ENCODE data around the gene PIGL. TPM values are rescaled to one million over a fixed set of nuclear protein-coding genes. Genes with fewer than 3 reads are reported as not detected.
"Not testable (repeated sequence)": the region's sequence is repeated elsewhere in the genome, so short reads cannot be mapped to it uniquely, and the experiment has no call there.

The PIGL gene
- total RNA-seq, 2 donors from 2014 or later: 22.5 to 74.0 TPM

DNA sequence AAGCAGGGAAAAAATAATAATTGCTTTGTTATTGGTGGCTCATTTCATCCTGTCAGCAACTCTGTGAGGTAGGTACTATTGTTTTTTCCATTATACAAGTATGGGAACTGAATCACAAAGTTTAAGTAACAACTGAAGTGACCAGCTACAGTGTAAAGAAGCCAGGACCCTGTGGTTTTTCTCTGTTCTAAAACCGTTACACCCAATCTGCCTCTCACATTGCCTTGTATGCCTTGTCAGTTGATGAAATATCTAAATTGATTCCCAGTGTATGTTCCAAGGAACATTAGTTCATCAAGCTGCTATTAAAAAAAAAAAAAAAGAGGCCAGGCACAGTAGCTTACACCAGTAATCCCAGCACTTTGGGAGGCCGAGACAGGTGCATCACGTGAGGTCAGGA, 5.4 kb downstream of the PIGL start:
- intact Hi-C loops (cut with DNase I): no loop called here
- Histone ChIP-seq H3K4me3 (no peak overlapping the region), H3K4me1 (replicated peaks) (no peaks in the 10 kb centered on the region), H3K27ac (no peak overlapping the region), H3K36me3 (no peaks in the 10 kb centered on the region), H3K9me3 (no peaks in the 10 kb centered on the region), H3K27me3 (replicated peaks; ENCODE audit: insufficient read depth) (no peaks in the 10 kb centered on the region)
- no peak for TF ChIP-seq POLR2AphosphoS5 (IDR thresholded peaks at IDR 0.05)
- TF ChIP-seq, protein P1, sequence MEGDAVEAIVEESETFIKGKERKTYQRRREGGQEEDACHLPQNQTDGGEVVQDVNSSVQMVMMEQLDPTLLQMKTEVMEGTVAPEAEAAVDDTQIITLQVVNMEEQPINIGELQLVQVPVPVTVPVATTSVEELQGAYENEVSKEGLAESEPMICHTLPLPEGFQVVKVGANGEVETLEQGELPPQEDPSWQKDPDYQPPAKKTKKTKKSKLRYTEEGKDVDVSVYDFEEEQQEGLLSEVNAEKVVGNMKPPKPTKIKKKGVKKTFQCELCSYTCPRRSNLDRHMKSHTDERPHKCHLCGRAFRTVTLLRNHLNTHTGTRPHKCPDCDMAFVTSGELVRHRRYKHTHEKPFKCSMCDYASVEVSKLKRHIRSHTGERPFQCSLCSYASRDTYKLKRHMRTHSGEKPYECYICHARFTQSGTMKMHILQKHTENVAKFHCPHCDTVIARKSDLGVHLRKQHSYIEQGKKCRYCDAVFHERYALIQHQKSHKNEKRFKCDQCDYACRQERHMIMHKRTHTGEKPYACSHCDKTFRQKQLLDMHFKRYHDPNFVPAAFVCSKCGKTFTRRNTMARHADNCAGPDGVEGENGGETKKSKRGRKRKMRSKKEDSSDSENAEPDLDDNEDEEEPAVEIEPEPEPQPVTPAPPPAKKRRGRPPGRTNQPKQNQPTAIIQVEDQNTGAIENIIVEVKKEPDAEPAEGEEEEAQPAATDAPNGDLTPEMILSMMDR (IDR thresholded peaks at IDR 0.05): no peak
- no peak for TF ChIP-seq POLR2A (IDR thresholded peaks at IDR 0.05)
- no peak for DNase-seq (ENCODE audit: low spot score)
- WGBS: 96% methylated on average over 3 of the region's 3 CpGs

DNA sequence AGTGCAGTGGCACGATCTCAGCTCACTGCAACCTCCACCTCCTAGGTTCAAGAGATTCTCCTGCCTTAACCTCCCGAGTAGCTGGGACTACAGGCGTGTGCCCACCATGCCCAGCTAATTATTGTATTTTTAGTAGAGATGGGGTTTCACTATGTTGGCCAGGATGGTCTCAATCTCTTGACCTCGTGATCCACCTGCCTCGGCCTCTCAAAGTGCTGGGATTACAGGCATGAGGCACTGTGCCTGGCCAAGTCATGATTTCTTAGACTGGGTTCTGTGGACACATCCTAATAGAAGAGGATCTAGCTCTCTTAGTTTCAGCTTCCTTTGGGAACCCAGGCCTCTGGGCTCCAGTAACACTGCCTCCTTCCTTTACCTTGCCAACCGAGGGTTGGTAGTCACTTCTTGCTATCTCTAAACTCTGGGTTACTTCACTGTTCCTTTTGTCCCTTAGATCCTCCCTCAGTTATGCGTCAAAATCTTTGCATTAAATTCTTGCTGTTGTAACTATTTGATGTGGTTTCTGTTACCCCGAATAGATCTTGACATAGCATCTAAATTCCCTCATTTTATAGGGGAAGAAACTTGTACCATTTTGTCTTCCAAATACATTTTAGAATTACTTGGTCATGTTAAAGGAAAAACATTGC, 13.0 kb downstream of the PIGL start:
- H3K4me1 ChIP-seq (replicated peaks); H3K4me3 ChIP-seq; H3K36me3 ChIP-seq; H3K9me3 ChIP-seq; intact Hi-C loops (cut with DNase I); H3K27ac ChIP-seq; DNase-seq (ENCODE audit: low spot score); H3K27me3 ChIP-seq (replicated peaks; ENCODE audit: insufficient read depth): not testable (repeated sequence)
- WGBS: 83% methylated on average over 8 of the region's 8 CpGs

DNA sequence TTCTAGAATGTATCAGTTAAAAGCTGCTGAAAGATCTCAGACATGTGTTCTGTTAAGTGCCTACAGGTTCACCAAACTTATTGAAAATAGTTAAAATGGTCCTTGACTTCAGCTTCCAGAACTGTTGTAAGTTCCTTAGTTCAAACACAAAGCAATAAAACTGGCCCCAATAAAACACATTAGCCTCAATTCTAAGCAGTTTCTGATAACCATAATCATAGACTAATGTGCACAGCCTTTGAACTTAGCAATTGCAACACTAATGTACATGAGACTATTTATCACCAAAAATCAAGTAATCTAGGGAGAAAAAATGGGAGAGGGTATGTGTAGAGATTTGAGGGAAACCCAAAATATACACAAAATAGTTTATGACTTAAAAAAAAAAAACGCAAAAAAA, 15.4 kb downstream of the PIGL start:
- Histone ChIP-seq H3K4me1 (replicated peaks) (no peaks in the 10 kb centered on the region), H3K9me3 (no peaks in the 10 kb centered on the region), H3K36me3 (no peaks in the 10 kb centered on the region), H3K4me3 (no peak overlapping the region), H3K27ac (no peak overlapping the region), H3K27me3 (replicated peaks; ENCODE audit: insufficient read depth) (no peaks in the 10 kb centered on the region)
- intact Hi-C loops (cut with DNase I): no loop called here
- WGBS: 85% methylated on average over 1 of the region's 1 CpG
- DNase-seq (ENCODE audit: low spot score): no peak
- TF ChIP-seq POLR2AphosphoS5 (IDR thresholded peaks at IDR 0.05) (no peak), POLR2A (IDR thresholded peaks at IDR 0.05) (no peak)
- TF ChIP-seq, protein P1 (IDR thresholded peaks at IDR 0.05): no peak

DNA sequence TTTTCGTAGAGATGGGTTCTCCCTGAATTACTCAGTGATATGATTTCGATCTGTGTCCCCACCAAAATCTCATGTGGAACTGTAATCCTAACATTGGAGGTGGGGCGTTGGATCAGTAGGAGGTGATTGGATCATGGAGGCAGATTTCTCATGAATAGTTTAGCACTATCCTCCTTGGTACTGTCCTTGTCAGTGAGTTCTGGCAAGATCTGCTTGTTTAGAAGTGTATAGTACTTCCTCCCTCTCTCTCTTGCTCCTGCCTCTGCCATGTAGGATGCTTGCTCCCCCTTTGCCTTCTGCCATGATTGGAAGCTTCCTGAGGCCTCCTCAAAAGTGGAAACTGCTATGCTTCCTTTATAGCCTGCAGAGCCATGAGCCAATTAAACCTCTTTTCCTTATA, 22.9 kb downstream of the PIGL start:
- 98% methylated on average over 3 of the region's 3 CpGs for WGBS
- no peak for DNase-seq (ENCODE audit: low spot score)
- H3K4me3 ChIP-seq: no peak overlapping the region
- H3K27me3 ChIP-seq (replicated peaks; ENCODE audit: insufficient read depth): no peaks in the 10 kb centered on the region
- H3K36me3 ChIP-seq: no peaks in the 10 kb centered on the region
- H3K27ac ChIP-seq: no peak overlapping the region
- TF ChIP-seq, protein P1 (IDR thresholded peaks at IDR 0.05): no peak
- TF ChIP-seq POLR2A (IDR thresholded peaks at IDR 0.05): no peak
- TF ChIP-seq POLR2AphosphoS5 (IDR thresholded peaks at IDR 0.05): no peak
- intact Hi-C loops (cut with DNase I): no loop called here
- H3K4me1 ChIP-seq (replicated peaks): no peaks in the 10 kb centered on the region
- no peaks in the 10 kb centered on the region for H3K9me3 ChIP-seq

DNA sequence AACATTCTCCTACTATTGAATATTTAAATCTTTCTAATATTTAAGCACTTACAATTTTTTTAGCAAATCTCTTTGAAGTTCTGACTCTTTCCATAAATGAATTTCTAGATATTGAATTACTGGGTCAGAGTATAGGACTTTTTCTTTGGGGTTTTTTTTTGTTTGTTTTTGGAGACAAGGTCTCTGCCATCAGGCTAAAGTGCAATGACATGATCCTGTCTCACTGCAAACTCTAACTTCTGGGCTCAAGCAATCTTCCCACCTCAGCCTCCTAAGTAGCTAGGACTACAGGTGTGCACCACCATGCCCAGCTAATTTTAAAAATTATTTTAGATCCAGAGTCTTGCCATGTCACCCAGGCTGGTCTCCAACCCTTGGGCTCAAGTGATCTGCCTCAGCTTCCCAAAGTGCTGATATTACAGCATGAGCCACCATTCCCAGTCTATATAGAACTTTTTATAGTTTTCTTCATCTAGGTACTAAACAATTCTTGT, 24.9 kb downstream of the PIGL start:
- no peak for DNase-seq (ENCODE audit: low spot score)
- intact Hi-C loops (cut with DNase I): no loop called here
- no peaks in the 10 kb centered on the region for H3K9me3 ChIP-seq
- H3K4me1 ChIP-seq (replicated peaks): no peaks in the 10 kb centered on the region
- H3K27me3 ChIP-seq (replicated peaks; ENCODE audit: insufficient read depth): no peaks in the 10 kb centered on the region
- no peak overlapping the region for H3K4me3 ChIP-seq
- no peak for TF ChIP-seq POLR2A (IDR thresholded peaks at IDR 0.05)
- TF ChIP-seq, protein P1 (IDR thresholded peaks at IDR 0.05): no peak
- TF ChIP-seq POLR2AphosphoS5 (IDR thresholded peaks at IDR 0.05): no peak
- H3K27ac ChIP-seq: no peak overlapping the region
- H3K36me3 ChIP-seq: no peaks in the 10 kb centered on the region
